ENCODE data around the gene HAUS6. TPM values are rescaled to one million over a fixed set of nuclear protein-coding genes. Genes with fewer than 3 reads are reported as not detected.
"Not testable (repeated sequence)": the region's sequence is repeated elsewhere in the genome, so short reads cannot be mapped to it uniquely, and the experiment has no call there.

Gene HAUS6
- total RNA-seq, 4 donors from 2014 or later, result 1.4 to 8.9 (median 6.3) TPM

DNA sequence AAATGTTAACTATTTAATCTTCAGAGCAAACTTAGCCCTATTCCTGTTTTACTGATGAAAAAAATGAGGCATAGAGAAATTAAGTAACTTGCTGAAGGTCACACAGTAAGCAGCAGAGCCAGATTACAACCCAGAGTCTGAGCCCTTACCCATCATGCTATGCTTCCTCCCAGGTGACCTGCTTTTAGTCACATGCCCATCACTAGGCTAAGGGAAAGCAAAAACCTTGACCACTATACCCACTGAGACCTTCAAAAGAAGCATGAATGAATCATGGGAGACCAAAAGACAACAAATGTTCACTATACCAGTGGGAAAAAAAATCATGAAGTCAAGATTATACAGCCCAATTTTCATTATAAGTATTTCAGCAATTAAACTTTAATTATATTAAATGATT lies 5.3 kb upstream of the HAUS6 start:
- in situ Hi-C loops (cut with MboI; ENCODE audit: low pct_ligation_motif_present in 1 of 4, low pct_unique_long_range_greater_than_20kb in 1 of 4, low sequenced_read_pairs in 3 of 4), result loop anchor here in 2 of 4 donors (10.0 to 25.0 kb wide), 2 partner anchors 67 to 129 kb away; partner anchors contain the start of gene DENND4C (in 1 of the 2)

DNA sequence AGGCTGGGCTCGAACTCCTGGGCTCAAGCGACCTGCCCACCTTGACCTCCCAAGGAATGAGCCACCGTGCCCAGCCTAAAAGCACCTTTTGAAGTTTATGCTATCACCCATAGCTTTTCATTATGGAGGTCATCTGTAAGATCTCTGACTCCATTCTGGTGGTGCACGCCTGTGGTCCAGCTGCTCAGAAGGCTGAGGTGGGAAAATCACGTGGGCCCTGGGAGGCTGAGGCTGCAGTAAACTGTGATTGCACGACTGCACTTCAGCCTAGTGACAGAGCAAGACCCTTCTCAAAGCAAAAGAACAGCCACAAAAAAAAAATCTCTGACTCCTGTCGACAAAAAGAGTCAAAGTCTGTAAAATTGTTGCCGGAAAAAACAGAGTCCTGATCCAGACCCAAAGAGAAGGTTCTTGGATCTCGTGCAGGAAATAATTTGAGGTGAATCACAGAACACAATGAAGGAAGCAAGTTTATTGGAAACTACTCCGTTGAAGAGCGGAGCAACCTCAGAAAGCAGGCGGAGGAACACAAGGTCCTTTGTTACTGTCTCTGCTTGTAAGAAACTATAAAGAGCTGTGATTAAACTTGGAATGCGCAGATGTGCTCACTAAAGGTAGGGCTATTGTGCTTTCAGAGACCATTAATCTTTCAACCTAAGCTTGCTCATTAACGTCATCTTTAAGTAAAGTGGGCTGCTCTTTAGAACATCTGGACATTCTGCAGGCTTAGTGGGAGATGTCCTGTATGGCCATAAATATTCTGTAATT lies 2.0 kb upstream of the HAUS6 start:
- H3K27me3 ChIP-seq, result no peaks in the 10 kb centered on the region
- in situ Hi-C loops (cut with MboI; ENCODE audit: low pct_ligation_motif_present in 1 of 4, low pct_unique_long_range_greater_than_20kb in 1 of 4, low sequenced_read_pairs in 3 of 4), result loop anchor here in 2 of 4 donors (10.0 to 25.0 kb wide), 2 partner anchors 70 to 133 kb away; partner anchors contain the start of gene DENND4C (in 1 of the 2)
- no peak for DNase-seq
- no peaks in the 10 kb centered on the region for H3K9me3 ChIP-seq
- H3K4me1 ChIP-seq, result peaks cover 5 to 30% (median 12%) of the 10 kb centered on the region in 4 donors
- no peak overlapping the region for H3K4me3 ChIP-seq
- 37 to 44% methylated on average over 10 to 14 of the region's 14 CpGs for WGBS, 2 donors (ENCODE audit: low coverage in 1 of 2)
- intact Hi-C loops (cut with DNase I; ENCODE audit: low total_unique reads), result no loop called here
- peak overlapping the region; percentile 36 to 50 (median 46) for H3K27ac ChIP-seq
- no peaks in the 10 kb centered on the region for H3K36me3 ChIP-seq
- no peak for TF ChIP-seq EP300 (IDR thresholded peaks at IDR 0.05; ENCODE audit: low read depth)
- TF ChIP-seq POLR2AphosphoS5 (IDR thresholded peaks at IDR 0.05), result no peak
- TF ChIP-seq POLR2A (IDR thresholded peaks at IDR 0.05), result no peak
- TF ChIP-seq, protein P1, sequence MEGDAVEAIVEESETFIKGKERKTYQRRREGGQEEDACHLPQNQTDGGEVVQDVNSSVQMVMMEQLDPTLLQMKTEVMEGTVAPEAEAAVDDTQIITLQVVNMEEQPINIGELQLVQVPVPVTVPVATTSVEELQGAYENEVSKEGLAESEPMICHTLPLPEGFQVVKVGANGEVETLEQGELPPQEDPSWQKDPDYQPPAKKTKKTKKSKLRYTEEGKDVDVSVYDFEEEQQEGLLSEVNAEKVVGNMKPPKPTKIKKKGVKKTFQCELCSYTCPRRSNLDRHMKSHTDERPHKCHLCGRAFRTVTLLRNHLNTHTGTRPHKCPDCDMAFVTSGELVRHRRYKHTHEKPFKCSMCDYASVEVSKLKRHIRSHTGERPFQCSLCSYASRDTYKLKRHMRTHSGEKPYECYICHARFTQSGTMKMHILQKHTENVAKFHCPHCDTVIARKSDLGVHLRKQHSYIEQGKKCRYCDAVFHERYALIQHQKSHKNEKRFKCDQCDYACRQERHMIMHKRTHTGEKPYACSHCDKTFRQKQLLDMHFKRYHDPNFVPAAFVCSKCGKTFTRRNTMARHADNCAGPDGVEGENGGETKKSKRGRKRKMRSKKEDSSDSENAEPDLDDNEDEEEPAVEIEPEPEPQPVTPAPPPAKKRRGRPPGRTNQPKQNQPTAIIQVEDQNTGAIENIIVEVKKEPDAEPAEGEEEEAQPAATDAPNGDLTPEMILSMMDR (IDR thresholded peaks at IDR 0.05), result no peak

More for the DNA sequence above, 5.3 kb upstream of the HAUS6 start:
- DNase-seq, result no peak
- H3K27me3 ChIP-seq, result no peaks in the 10 kb centered on the region
- H3K27ac ChIP-seq, result no peak overlapping the region
- TF ChIP-seq EP300 (IDR thresholded peaks at IDR 0.05; ENCODE audit: low read depth) (no peak), POLR2A (IDR thresholded peaks at IDR 0.05) (no peak), POLR2AphosphoS5 (IDR thresholded peaks at IDR 0.05) (no peak)
- TF ChIP-seq, protein P1 (IDR thresholded peaks at IDR 0.05), result no peak
- peaks cover 0 to 7% (median 0%) of the 10 kb centered on the region in 4 donors for H3K4me1 ChIP-seq
- H3K36me3 ChIP-seq, result no peaks in the 10 kb centered on the region
- H3K9me3 ChIP-seq, result no peaks in the 10 kb centered on the region
- intact Hi-C loops (cut with DNase I; ENCODE audit: low total_unique reads), result no loop called here
- H3K4me3 ChIP-seq, result no peak overlapping the region

DNA sequence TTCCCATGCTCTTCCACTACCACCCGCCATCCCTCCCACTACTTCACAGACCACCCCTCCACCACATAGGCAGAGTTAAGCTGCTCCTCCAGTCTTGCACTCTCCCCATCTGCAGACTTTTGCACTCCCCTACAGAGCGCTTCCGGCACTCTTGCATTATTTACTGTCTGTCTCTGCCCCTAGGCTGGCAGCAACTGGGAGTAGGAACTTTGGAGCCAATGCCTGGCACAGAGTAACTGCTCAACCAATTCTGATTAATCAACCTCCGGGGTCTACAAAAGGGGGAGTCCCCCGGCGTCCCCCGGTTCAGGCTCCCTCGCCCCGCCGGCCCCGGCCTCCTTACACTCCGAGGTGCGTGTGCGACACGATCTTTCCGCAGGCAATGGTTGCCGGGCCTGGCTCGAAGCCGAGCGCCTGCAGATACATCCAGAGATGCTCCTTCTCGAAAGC lies 498 bp downstream of the HAUS6 start:
- TF ChIP-seq EP300 (IDR thresholded peaks at IDR 0.05; ENCODE audit: low read depth) (no peak), POLR2AphosphoS5 (IDR thresholded peaks at IDR 0.05) (no peak), POLR2A (IDR thresholded peaks at IDR 0.05) (no peak)
- TF ChIP-seq, protein P1 (IDR thresholded peaks at IDR 0.05), result no peak
- peak; percentile 17 for DNase-seq
- WGBS, 2 donors (ENCODE audit: low coverage in 1 of 2), result 1% methylated on average over 21 of the region's 21 CpGs; no CpG with 5 or more reads in 1 of the 2 donors
- no peaks in the 10 kb centered on the region for H3K9me3 ChIP-seq
- H3K27me3 ChIP-seq, result no peaks in the 10 kb centered on the region
- intact Hi-C loops (cut with DNase I; ENCODE audit: low total_unique reads) (no loop called here), in situ Hi-C loops (cut with MboI; ENCODE audit: low pct_ligation_motif_present in 1 of 4, low pct_unique_long_range_greater_than_20kb in 1 of 4, low sequenced_read_pairs in 3 of 4) (loop anchor here in 2 of 4 donors (10.0 to 25.0 kb wide), 2 partner anchors 73 to 135 kb away; partner anchors contain the start of gene DENND4C (in 1 of the 2))
- peak overlapping the region; percentile 77 to 95 (median 88) for H3K27ac ChIP-seq
- H3K36me3 ChIP-seq, result no peaks in the 10 kb centered on the region
- H3K4me3 ChIP-seq, result peak overlapping the region; percentile 55 to 75 (median 70)
- H3K4me1 ChIP-seq, result peaks cover 5 to 30% (median 12%) of the 10 kb centered on the region in 4 donors

DNA sequence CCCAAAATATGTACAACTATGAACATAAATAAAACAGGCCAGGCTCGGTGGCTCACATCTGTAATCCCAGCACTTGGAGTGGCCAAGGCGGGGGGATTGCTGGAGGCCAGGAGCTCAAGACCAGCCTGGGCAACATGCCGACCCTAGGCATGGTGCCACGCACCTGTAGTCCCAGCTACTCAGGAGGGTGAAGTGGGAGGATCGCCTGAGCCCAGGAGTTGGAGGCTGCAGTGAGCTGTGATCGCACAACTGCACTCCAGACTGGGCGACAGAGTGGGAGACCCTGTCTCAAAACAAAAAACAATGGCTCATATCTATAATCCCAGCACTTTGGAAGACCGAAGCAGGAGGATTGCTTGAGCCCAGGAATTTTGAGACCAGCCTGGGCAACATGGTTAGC lies 1.5 kb downstream of the HAUS6 start:
- intact Hi-C loops (cut with DNase I; ENCODE audit: low total_unique reads) (no loop called here), in situ Hi-C loops (cut with MboI; ENCODE audit: low pct_ligation_motif_present in 1 of 4, low pct_unique_long_range_greater_than_20kb in 1 of 4, low sequenced_read_pairs in 3 of 4) (loop anchor here in 2 of 4 donors (10.0 to 25.0 kb wide), 2 partner anchors 74 to 136 kb away; partner anchors contain the start of gene DENND4C (in 1 of the 2))
- no peak for TF ChIP-seq POLR2A (IDR thresholded peaks at IDR 0.05)
- TF ChIP-seq, protein P1 (IDR thresholded peaks at IDR 0.05), result no peak
- no peak for TF ChIP-seq POLR2AphosphoS5 (IDR thresholded peaks at IDR 0.05)
- TF ChIP-seq EP300 (IDR thresholded peaks at IDR 0.05; ENCODE audit: low read depth), result no peak
- Histone ChIP-seq H3K4me3 (peak overlapping the region in 1 of 4 donors; percentile 75), H3K36me3 (no peaks in the 10 kb centered on the region), H3K27me3 (no peaks in the 10 kb centered on the region), H3K9me3 (no peaks in the 10 kb centered on the region), H3K4me1 (peaks cover 5 to 33% (median 12%) of the 10 kb centered on the region in 4 donors), H3K27ac (no peak overlapping the region)
- DNase-seq, result no peak
- 80 to 85% methylated on average over 1 to 8 of the region's 8 CpGs for WGBS, 2 donors (ENCODE audit: low coverage in 1 of 2)

DNA sequence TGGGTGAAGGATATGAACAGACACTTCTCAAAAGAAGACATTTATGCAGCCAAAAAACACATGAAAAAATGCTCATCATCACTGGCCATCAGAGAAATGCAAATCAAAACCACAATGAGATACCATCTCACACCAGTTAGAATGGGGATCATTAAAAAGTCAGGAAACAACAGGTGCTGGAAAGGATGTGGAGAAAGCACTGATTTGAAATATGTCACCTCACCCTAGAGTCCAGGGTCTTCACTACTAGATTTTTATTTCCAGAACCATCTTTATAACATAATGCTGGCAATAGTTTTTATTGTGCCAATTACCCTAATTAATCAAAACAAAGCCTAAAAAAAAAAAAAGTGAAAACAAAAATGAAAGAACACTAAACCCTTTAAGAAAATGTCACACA lies 5.3 kb downstream of the HAUS6 start:
- in situ Hi-C loops (cut with MboI; ENCODE audit: low pct_ligation_motif_present in 1 of 4, low pct_unique_long_range_greater_than_20kb in 1 of 4, low sequenced_read_pairs in 3 of 4), result loop anchor here in 1 of 4 donors (25.0 kb wide), 2 partner anchors 90 to 365 kb away; no protein-coding TSS in a partner anchor
- H3K27me3 ChIP-seq; H3K4me3 ChIP-seq; H3K27ac ChIP-seq; DNase-seq; intact Hi-C loops (cut with DNase I; ENCODE audit: low total_unique reads); H3K9me3 ChIP-seq: not testable (repeated sequence)
- Histone ChIP-seq H3K4me1 (peaks cover 5 to 26% (median 12%) of the 10 kb centered on the region in 4 donors), H3K36me3 (peaks cover 0 to 29% (median 5%) of the 10 kb centered on the region in 4 donors)

Data from transverse colon (tissue), 4 donors.